ENCODE data around the gene RAB22A.

DNA sequence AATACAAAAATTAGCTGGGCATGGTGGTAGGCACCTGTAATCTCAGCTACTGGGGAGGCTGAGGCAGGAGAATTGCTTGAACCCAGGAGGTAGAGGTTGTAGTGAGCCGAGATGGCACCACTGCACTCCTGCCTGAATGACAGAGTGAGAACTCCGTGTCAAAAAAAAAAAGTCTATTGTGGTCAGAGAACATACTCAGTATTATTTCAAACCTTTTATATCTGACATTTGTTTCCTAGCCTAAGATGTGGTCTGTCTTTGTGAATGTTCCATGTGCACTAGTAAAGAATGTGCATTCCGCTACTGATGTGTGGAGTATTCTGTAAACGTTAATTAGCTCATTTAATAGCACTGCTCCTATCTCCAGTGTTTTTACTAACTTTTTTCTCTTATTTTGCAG lies 11.7 kb downstream of the RAB22A start:
- no peak for TF ChIP-seq POLR2A (IDR thresholded peaks at IDR 0.05; ENCODE audit: extremely low read depth, insufficient read length)
- TF ChIP-seq, protein P1, sequence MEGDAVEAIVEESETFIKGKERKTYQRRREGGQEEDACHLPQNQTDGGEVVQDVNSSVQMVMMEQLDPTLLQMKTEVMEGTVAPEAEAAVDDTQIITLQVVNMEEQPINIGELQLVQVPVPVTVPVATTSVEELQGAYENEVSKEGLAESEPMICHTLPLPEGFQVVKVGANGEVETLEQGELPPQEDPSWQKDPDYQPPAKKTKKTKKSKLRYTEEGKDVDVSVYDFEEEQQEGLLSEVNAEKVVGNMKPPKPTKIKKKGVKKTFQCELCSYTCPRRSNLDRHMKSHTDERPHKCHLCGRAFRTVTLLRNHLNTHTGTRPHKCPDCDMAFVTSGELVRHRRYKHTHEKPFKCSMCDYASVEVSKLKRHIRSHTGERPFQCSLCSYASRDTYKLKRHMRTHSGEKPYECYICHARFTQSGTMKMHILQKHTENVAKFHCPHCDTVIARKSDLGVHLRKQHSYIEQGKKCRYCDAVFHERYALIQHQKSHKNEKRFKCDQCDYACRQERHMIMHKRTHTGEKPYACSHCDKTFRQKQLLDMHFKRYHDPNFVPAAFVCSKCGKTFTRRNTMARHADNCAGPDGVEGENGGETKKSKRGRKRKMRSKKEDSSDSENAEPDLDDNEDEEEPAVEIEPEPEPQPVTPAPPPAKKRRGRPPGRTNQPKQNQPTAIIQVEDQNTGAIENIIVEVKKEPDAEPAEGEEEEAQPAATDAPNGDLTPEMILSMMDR (IDR thresholded peaks at IDR 0.05; ENCODE audit: low read depth, low read length) = no peak
- TF ChIP-seq, protein P2, sequence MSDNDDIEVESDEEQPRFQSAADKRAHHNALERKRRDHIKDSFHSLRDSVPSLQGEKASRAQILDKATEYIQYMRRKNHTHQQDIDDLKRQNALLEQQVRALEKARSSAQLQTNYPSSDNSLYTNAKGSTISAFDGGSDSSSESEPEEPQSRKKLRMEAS (IDR thresholded peaks at IDR 0.05; ENCODE audit: low read depth, low read length) = no peak
- TF ChIP-seq MYC (IDR thresholded peaks at IDR 0.05; ENCODE audit: low read depth, low read length) = no peak
